ENCODE results near the gene ZNF148. TPM values are rescaled to one million over a fixed set of nuclear protein-coding genes. Genes with fewer than 3 reads are reported as not detected.

The ZNF148 gene
- total and polyA plus RNA-seq, 8 donors = 3.1 to 109 (median 10.6) TPM

DNA sequence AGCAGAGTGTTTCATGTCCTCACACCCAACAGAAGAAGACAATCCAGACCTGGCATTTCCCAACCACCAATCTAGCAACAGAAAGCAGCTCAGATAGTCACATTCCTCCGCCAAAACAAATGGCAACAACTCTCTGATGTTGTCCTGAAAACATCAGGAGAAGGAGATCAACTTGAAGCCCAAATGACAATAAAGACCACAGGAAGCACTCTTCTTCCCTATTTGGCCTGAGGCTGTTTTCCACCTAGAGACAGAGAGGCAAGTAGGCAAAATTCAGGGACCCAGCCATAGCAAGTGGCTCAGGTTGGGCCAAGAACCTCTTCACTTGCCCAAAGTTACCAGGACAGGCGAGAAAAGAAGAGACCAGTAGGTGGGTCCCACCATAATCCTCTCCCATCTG is 35.0 kb downstream of the ZNF148 start:
- intact Hi-C loops (cut with DNase I; ENCODE audit: low total_unique reads) = no loop called here
- no peak for DNase-seq
- Histone ChIP-seq H3K9me3 (peaks cover 0 to 4% (median 0%) of the 10 kb centered on the region in 4 donors), H3K36me3 (no peaks in the 10 kb centered on the region), H3K27ac (no peak overlapping the region), H3K27me3 (no peaks in the 10 kb centered on the region), H3K4me3 (no peak overlapping the region), H3K4me1 (peaks cover 2 to 24% (median 17%) of the 10 kb centered on the region in 4 donors)
- TF ChIP-seq, protein P1, sequence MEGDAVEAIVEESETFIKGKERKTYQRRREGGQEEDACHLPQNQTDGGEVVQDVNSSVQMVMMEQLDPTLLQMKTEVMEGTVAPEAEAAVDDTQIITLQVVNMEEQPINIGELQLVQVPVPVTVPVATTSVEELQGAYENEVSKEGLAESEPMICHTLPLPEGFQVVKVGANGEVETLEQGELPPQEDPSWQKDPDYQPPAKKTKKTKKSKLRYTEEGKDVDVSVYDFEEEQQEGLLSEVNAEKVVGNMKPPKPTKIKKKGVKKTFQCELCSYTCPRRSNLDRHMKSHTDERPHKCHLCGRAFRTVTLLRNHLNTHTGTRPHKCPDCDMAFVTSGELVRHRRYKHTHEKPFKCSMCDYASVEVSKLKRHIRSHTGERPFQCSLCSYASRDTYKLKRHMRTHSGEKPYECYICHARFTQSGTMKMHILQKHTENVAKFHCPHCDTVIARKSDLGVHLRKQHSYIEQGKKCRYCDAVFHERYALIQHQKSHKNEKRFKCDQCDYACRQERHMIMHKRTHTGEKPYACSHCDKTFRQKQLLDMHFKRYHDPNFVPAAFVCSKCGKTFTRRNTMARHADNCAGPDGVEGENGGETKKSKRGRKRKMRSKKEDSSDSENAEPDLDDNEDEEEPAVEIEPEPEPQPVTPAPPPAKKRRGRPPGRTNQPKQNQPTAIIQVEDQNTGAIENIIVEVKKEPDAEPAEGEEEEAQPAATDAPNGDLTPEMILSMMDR (IDR thresholded peaks at IDR 0.05) = no peak
- TF ChIP-seq POLR2AphosphoS5 (IDR thresholded peaks at IDR 0.05) = no peak
- TF ChIP-seq EP300 (IDR thresholded peaks at IDR 0.05) = no peak
- TF ChIP-seq POLR2A (IDR thresholded peaks at IDR 0.05) = no peak
- 90 to 100% (median 97%) methylated on average over 2 of the region's 2 CpGs for WGBS, 5 donors

DNA sequence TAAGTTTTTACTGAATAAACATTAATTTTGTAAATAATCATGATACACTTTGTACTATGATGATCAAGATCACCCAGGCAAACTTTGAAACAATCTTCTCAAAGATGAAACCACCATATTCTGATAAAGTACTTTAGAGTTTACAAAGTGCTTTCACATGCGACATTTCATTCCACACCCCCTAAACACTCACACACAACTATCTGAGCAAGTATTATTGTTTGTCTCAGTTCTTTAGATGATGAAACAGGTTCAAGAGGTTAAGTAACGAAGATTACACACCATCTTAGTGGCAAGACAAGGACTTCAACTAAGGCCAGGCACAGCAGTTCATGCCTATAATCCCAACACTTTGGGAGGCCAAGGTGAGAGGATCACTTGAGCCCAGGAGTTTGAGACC is 37.6 kb downstream of the ZNF148 start:
- Histone ChIP-seq H3K36me3 (no peaks in the 10 kb centered on the region), H3K27me3 (no peaks in the 10 kb centered on the region), H3K4me3 (no peak overlapping the region), H3K9me3 (no peaks in the 10 kb centered on the region), H3K27ac (no peak overlapping the region), H3K4me1 (peaks cover 8 to 44% (median 29%) of the 10 kb centered on the region in 4 donors)
- 68 to 83% (median 74%) methylated on average over 2 of the region's 2 CpGs for WGBS, 5 donors
- TF ChIP-seq, protein P1 (IDR thresholded peaks at IDR 0.05) = no peak
- TF ChIP-seq POLR2A (IDR thresholded peaks at IDR 0.05) = no peak
- no peak for TF ChIP-seq EP300 (IDR thresholded peaks at IDR 0.05)
- TF ChIP-seq POLR2AphosphoS5 (IDR thresholded peaks at IDR 0.05) = no peak
- DNase-seq = no peak
- intact Hi-C loops (cut with DNase I; ENCODE audit: low total_unique reads) = no loop called here

DNA sequence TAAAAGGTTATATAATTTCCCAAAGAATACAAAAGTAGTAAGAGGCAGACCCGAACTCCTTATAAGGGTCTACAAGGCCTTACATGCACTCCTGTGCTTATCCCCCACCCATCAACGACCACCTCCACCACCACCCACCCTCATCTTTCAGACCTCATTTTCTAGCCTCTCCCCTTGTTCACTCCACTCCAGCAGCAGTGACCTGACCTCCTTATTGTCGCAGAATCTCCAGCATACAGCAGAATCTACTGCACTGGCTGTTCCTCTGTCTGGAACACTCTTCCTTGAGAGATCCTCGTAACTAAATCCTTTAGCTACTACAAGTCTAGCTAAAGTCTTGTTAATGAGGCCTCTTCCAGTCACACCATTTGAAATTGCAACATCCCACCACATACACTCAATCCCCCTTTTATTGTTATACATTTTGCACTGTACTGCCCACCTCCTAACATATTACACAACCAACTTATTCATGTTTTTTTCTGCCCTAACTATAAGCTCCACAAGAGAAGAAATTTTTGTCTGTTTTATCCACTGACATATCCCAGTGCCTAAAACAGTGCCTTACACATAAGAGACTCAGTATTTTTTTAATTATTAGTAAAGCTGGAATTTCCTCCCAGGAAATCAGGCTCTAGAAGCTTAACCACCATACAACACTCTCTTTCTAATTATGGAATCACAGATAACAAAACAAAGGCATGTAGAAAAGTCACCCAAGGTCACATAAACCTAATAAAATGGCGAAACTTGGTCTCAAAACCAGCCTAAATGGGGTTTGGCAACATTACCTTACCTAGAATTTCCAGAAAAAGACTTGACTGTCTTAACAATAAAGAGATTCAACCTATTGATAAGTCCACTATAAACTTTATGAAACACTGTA is 40.2 kb downstream of the ZNF148 start:
- Histone ChIP-seq H3K9me3 (no peaks in the 10 kb centered on the region), H3K4me1 (peaks cover 8 to 52% (median 34%) of the 10 kb centered on the region in 4 donors), H3K4me3 (no peak overlapping the region), H3K36me3 (peaks cover 0 to 7% (median 2%) of the 10 kb centered on the region in 4 donors), H3K27me3 (no peaks in the 10 kb centered on the region), H3K27ac (no peak overlapping the region)
- WGBS, 5 donors = 70 to 85% (median 75%) methylated on average over 5 of the region's 5 CpGs
- TF ChIP-seq, protein P1 (IDR thresholded peaks at IDR 0.05) = no peak
- TF ChIP-seq POLR2AphosphoS5 (IDR thresholded peaks at IDR 0.05) (no peak), POLR2A (IDR thresholded peaks at IDR 0.05) (no peak), EP300 (IDR thresholded peaks at IDR 0.05) (no peak)
- intact Hi-C loops (cut with DNase I; ENCODE audit: low total_unique reads) = no loop called here
- no peak for DNase-seq

DNA sequence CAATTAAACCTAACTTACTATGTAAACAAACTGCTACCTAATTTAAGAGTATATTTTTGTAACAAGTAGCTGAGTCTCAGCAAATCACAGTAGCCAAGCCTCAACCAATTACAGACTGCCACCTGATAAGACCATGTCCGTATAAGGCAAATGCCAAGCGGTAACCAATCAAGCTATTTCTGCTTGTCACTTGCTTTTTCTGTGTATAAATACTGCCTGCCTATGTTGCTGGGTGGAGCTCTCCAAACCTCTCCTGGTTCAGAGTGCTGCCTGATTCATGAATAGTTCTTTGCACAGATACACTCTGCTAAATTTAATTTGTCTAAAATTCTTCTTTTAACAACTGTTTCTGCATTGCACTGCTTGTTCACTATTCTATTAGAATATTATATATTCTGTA is 42.6 kb downstream of the ZNF148 start:
- DNase-seq = no peak
- no peaks in the 10 kb centered on the region for H3K27me3 ChIP-seq
- peaks cover 8 to 46% (median 31%) of the 10 kb centered on the region in 4 donors for H3K4me1 ChIP-seq
- H3K36me3 ChIP-seq = peaks cover 0 to 15% (median 5%) of the 10 kb centered on the region in 4 donors
- no peaks in the 10 kb centered on the region for H3K9me3 ChIP-seq
- no peak overlapping the region for H3K4me3 ChIP-seq
- TF ChIP-seq EP300 (IDR thresholded peaks at IDR 0.05) (no peak), POLR2A (IDR thresholded peaks at IDR 0.05) (no peak), POLR2AphosphoS5 (IDR thresholded peaks at IDR 0.05) (no peak)
- TF ChIP-seq, protein P1 (IDR thresholded peaks at IDR 0.05) = no peak
- WGBS, 5 donors = 49 to 97% (median 50%) methylated on average over 2 of the region's 2 CpGs
- H3K27ac ChIP-seq = no peak overlapping the region
- intact Hi-C loops (cut with DNase I; ENCODE audit: low total_unique reads) = no loop called here

Data from stomach (tissue), 9 donors.